ENCODE measurements around the gene DPM1.
A peak's percentile ranks its signal among the peaks of the same experiment; 100 is the strongest.
"Not testable (repeated sequence)": the region's sequence is repeated elsewhere in the genome, so short reads cannot be mapped to it uniquely, and the experiment has no call there.

DPM1 gene

GRCh38 chr20:50978533-50978932 lies 20.2 kb upstream of the DPM1 start:
- not testable (repeated sequence) for H3K4me1 ChIP-seq (ENCODE audit: insufficient read depth, low read length); H3K27ac ChIP-seq (ENCODE audit: low read depth, low read length); H3K9ac ChIP-seq (ENCODE audit: low read depth, low read length); H3K9me3 ChIP-seq (ENCODE audit: insufficient read depth, low read depth, low read length); H3K36me3 ChIP-seq (ENCODE audit: insufficient read depth, low read length); H3K27me3 ChIP-seq (ENCODE audit: insufficient read depth, low read length); H3K4me3 ChIP-seq (ENCODE audit: low read length)
- WGBS, result 92% methylated on average over 3 of the region's 4 CpGs

- Histone ChIP-seq H3K9ac (ENCODE audit: low read depth, low read length) (no peak overlapping the region), H3K4me3 (ENCODE audit: low read length) (no peak overlapping the region), H3K27me3 (ENCODE audit: insufficient read depth, low read length) (no peaks in the 10 kb centered on the region), H3K4me1 (ENCODE audit: insufficient read depth, low read length) (no peaks in the 10 kb centered on the region), H3K27ac (ENCODE audit: low read depth, low read length) (no peak overlapping the region), H3K36me3 (ENCODE audit: insufficient read depth, low read length) (no peaks in the 10 kb centered on the region), H3K9me3 (ENCODE audit: insufficient read depth, low read depth, low read length) (no peaks in the 10 kb centered on the region)
- 86% methylated on average over 20 of the region's 20 CpGs for WGBS
Measured at GRCh38 chr20:50977066-50978021, 19.0 kb upstream of the DPM1 start.

DNA sequence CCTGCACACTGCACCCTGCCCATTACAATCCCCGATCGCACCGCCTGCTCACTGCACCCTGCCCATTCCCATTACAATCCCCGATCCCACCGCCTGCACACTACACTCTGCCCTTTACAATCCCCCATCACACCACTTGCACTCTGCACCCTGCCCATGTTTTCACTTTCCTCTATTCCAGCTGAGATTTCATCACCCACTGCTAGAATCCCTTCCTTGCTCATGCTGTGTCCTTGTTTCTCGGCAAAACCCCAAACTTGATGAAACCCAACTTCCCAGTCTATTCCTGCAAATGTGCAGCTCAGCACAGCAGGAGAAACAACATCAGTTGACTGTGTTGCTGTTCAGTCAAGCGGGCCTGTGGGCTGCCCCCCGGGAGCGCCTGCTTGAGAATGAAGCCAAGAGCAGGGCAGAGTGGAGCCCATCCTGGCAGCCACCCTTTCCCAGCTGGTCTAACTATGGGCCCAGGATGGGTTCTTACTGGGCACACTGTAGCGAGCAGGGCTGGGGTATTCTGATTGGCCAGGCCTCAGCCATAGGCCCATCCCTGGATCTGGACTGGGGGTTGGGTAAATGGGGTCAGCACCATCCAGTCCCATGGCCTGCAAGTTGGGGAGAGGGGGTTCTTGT lies 17.5 kb upstream of the DPM1 start:
- Histone ChIP-seq H3K4me3 (ENCODE audit: low read length) (no peak overlapping the region), H3K27me3 (ENCODE audit: insufficient read depth, low read length) (no peaks in the 10 kb centered on the region), H3K9me3 (ENCODE audit: insufficient read depth, low read depth, low read length) (no peaks in the 10 kb centered on the region), H3K27ac (ENCODE audit: low read depth, low read length) (no peak overlapping the region), H3K4me1 (ENCODE audit: insufficient read depth, low read length) (no peaks in the 10 kb centered on the region), H3K9ac (ENCODE audit: low read depth, low read length) (no peak overlapping the region), H3K36me3 (ENCODE audit: insufficient read depth, low read length) (no peaks in the 10 kb centered on the region)
- WGBS, result 95% methylated on average over 10 of the region's 10 CpGs

DNA sequence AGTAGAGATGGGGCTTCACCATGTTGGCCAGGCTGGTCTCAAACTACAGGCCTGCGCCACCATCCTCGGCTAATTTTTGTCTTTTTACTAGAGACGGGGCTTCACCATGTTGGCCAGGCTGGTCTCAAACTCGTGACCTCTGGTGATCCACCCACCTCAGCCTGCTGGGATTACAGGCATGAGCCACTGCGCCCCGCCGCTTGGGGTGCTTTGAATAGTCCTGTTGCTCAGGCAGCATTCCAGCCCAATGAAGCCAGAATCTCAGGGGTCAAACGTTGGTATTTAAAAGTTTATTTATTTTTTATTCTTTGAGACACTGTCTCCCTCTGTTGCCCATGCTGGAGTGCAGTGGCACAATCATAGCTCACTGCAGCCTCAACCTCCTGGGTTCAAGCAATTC lies 11.6 kb upstream of the DPM1 start:
- H3K27me3 ChIP-seq (ENCODE audit: insufficient read depth, low read length), result no peaks in the 10 kb centered on the region
- H3K36me3 ChIP-seq (ENCODE audit: insufficient read depth, low read length), result no peaks in the 10 kb centered on the region
- H3K9me3 ChIP-seq (ENCODE audit: insufficient read depth, low read depth, low read length), result no peaks in the 10 kb centered on the region
- H3K4me3 ChIP-seq (ENCODE audit: low read length), result no peak overlapping the region
- no peak overlapping the region for H3K27ac ChIP-seq (ENCODE audit: low read depth, low read length)
- WGBS, result 91% methylated on average over 8 of the region's 8 CpGs
- H3K9ac ChIP-seq (ENCODE audit: low read depth, low read length), result no peak overlapping the region
- H3K4me1 ChIP-seq (ENCODE audit: insufficient read depth, low read length), result peaks cover 4% of the 10 kb centered on the region; the same call in 1 of the 2 replicates

- Histone ChIP-seq H3K9me3 (ENCODE audit: insufficient read depth, low read depth, low read length) (no peaks in the 10 kb centered on the region), H3K4me1 (ENCODE audit: insufficient read depth, low read length) (peaks cover 4% of the 10 kb centered on the region; the same call in 1 of the 2 replicates), H3K36me3 (ENCODE audit: insufficient read depth, low read length) (no peaks in the 10 kb centered on the region), H3K27ac (ENCODE audit: low read depth, low read length) (no peak overlapping the region), H3K9ac (ENCODE audit: low read depth, low read length) (no peak overlapping the region), H3K27me3 (ENCODE audit: insufficient read depth, low read length) (no peaks in the 10 kb centered on the region), H3K4me3 (ENCODE audit: low read length) (no peak overlapping the region)
- WGBS, result 92% methylated on average over 5 of the region's 5 CpGs
Measured at GRCh38 chr20:50969435-50969834, 11.1 kb upstream of the DPM1 start.

- peaks cover 4% of the 10 kb centered on the region; the same call in 1 of the 2 replicates for H3K4me1 ChIP-seq (ENCODE audit: insufficient read depth, low read length)
- H3K27me3 ChIP-seq (ENCODE audit: insufficient read depth, low read length), result no peaks in the 10 kb centered on the region
- H3K4me3 ChIP-seq (ENCODE audit: low read length), result no peak overlapping the region
- no peak overlapping the region for H3K27ac ChIP-seq (ENCODE audit: low read depth, low read length)
- 90% methylated on average over 9 of the region's 9 CpGs for WGBS
- H3K36me3 ChIP-seq (ENCODE audit: insufficient read depth, low read length), result no peaks in the 10 kb centered on the region
- H3K9me3 ChIP-seq (ENCODE audit: insufficient read depth, low read depth, low read length), result no peaks in the 10 kb centered on the region
- H3K9ac ChIP-seq (ENCODE audit: low read depth, low read length), result no peak overlapping the region
Measured at GRCh38 chr20:50968289-50968688, 10.0 kb upstream of the DPM1 start.

DNA sequence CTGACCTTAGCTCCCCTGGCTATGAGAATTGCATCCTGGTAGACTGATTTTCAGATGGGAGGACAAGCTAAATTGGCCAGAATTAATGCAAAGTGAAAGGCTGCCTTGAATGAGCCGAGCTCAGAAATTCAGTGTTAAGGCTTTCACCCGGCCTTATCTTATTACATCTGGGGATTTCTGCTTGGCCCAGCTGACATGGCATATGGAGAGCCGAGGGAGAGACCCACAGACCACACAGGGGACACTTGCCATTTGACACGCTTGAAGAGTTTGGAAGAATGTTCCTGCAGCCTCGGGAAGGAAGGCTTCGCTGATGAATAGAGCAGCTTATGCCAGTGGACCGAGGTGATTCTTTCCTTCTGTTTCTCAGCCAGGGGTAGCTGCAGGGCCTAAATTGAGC lies 9.3 kb upstream of the DPM1 start:
- Histone ChIP-seq H3K9ac (ENCODE audit: low read depth, low read length) (no peak overlapping the region), H3K4me3 (ENCODE audit: low read length) (no peak overlapping the region), H3K27ac (ENCODE audit: low read depth, low read length) (no peak overlapping the region), H3K9me3 (ENCODE audit: insufficient read depth, low read depth, low read length) (no peaks in the 10 kb centered on the region), H3K4me1 (ENCODE audit: insufficient read depth, low read length) (peaks cover 4% of the 10 kb centered on the region; the same call in 1 of the 2 replicates), H3K27me3 (ENCODE audit: insufficient read depth, low read length) (no peaks in the 10 kb centered on the region), H3K36me3 (ENCODE audit: insufficient read depth, low read length) (no peaks in the 10 kb centered on the region)
- 84% methylated on average over 7 of the region's 7 CpGs for WGBS

GRCh38 chr20:50959543-50960126 lies 1.3 kb upstream of the DPM1 start:
- H3K9me3 ChIP-seq (ENCODE audit: insufficient read depth, low read depth, low read length), result no peaks in the 10 kb centered on the region
- no peaks in the 10 kb centered on the region for H3K27me3 ChIP-seq (ENCODE audit: insufficient read depth, low read length)
- H3K4me1 ChIP-seq (ENCODE audit: insufficient read depth, low read length), result peaks cover 6% of the 10 kb centered on the region; the same call in 1 of the 2 replicates
- WGBS, result 77% methylated on average over 25 of the region's 25 CpGs
- H3K27ac ChIP-seq (ENCODE audit: low read depth, low read length), result no peak overlapping the region
- H3K36me3 ChIP-seq (ENCODE audit: insufficient read depth, low read length), result peaks cover 26% of the 10 kb centered on the region
- peak overlapping the region; percentile 96 for H3K9ac ChIP-seq (ENCODE audit: low read depth, low read length)
- peak overlapping the region; percentile 91 for H3K4me3 ChIP-seq (ENCODE audit: low read length)

DNA sequence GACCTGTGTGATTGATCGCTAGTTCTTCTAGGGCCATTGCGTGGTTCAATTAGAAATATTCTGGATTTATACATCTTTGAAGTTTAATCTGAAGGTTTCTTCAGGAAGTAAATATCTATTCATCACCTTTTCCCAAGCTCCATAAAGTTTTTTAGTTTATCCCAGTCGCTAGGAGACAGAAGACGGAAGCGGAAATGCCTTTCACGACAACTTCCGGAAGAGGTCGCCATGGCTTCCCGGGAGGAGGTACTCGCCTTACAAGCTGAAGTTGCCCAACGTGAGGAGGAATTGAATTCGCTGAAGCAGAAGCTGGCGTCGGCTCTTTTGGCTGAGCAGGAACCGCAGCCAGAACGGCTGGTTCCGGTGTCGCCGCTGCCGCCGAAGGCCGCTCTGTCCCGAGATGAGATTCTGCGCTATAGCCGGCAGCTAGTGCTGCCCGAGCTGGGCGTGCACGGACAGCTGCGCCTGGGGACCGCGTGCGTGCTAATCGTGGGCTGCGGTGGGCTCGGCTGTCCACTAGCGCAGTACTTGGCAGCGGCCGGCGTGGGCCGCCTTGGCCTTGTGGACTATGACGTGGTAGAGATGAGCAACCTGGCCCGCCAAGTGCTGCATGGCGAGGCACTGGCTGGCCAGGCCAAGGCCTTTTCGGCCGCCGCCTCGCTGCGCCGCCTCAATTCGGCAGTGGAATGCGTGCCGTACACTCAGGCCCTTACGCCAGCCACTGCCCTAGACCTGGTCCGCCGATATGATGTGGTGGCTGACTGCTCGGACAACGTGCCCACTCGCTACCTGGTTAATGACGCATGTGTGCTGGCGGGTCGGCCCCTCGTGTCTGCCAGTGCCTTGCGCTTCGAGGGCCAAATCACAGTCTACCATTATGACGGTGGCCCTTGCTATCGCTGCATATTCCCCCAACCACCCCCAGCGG lies 547 bp upstream of the DPM1 start, which contains the start of gene MOCS3:
TSS of gene MOCS3 (plus strand) at position 204 of the 928 bp plus-strand sequence. CDS start at position 229, 25 bp downstream.
- peak within 1 kb of the TSS; percentile 91 for H3K4me3 ChIP-seq (ENCODE audit: low read length)
- peak within 1 kb of the TSS; percentile 96 for H3K9ac ChIP-seq (ENCODE audit: low read depth, low read length)
- peaks cover 6% of the 10 kb centered on the region; the same call in 1 of the 2 replicates for H3K4me1 ChIP-seq (ENCODE audit: insufficient read depth, low read length)
- 4% methylated on average over 67 of the region's 67 CpGs for WGBS
- peaks cover 34% of the 10 kb centered on the region for H3K36me3 ChIP-seq (ENCODE audit: insufficient read depth, low read length)
- peak within 1 kb of the TSS; percentile 72 for H3K27ac ChIP-seq (ENCODE audit: low read depth, low read length)
- no peaks in the 10 kb centered on the region for H3K9me3 ChIP-seq (ENCODE audit: insufficient read depth, low read depth, low read length)
- no peaks in the 10 kb centered on the region for H3K27me3 ChIP-seq (ENCODE audit: insufficient read depth, low read length)

DNA sequence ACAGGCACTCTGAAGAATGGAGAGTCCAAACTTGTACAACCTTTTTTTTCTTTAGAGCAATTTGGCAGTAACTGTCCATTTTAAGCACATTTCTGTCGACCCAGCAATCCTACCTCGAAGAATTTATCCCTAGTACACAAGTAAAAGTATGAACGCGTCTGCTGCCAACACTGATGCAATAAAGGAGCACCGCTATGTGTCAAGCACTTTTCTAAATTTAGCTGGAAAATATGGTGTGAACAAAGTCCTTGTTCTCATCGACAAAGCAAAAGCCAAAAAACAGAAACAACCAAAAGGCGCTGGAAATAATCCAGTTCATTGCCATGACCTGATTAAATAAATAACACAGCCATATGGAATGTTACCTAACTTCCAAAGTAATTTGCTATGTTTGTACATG lies 1.1 kb downstream of the DPM1 start:
- no peaks in the 10 kb centered on the region for H3K27me3 ChIP-seq (ENCODE audit: insufficient read depth, low read length)
- H3K36me3 ChIP-seq (ENCODE audit: insufficient read depth, low read length), result peaks cover 49% of the 10 kb centered on the region
- H3K4me1 ChIP-seq (ENCODE audit: insufficient read depth, low read length), result peaks cover 6% of the 10 kb centered on the region; the same call in 1 of the 2 replicates
- H3K9ac ChIP-seq (ENCODE audit: low read depth, low read length), result peak overlapping the region; percentile 96
- H3K9me3 ChIP-seq (ENCODE audit: insufficient read depth, low read depth, low read length), result no peaks in the 10 kb centered on the region
- H3K27ac ChIP-seq (ENCODE audit: low read depth, low read length), result no peak overlapping the region
- H3K4me3 ChIP-seq (ENCODE audit: low read length), result peak overlapping the region; percentile 91
- WGBS, result 34% methylated on average over 7 of the region's 7 CpGs
